Gastroesophageal sphincter (tissue), 3 donors: Measurements from ENCODE around the gene RTN4R.

Experiments used
- CTCF ChIP-seq, 4 experiments: fragments of 200-600 bp in 2 of 4; fragments of 450-650 bp in 2 of 4; sonication (generic) in 1 of 4; IDR thresholded peaks; one replicate each; pipeline ENCODE4 v1.5.1; 2017 to 2019; ENCODE audit warnings: antibody characterized with exemption in 4 of 4, mild to moderate bottlenecking in 2 of 4, moderate library complexity in 2 of 4
- EP300 ChIP-seq: sonication (generic); formaldehyde crosslinking; IDR thresholded peaks from one replicate; pipeline ENCODE4 v1.6.1; 2017; ENCODE audit warnings: antibody characterized with exemption, mild to moderate bottlenecking
- POLR2A ChIP-seq, 2 donors: fragments of 450-650 bp; IDR thresholded peaks; one replicate each; pipeline ENCODE4 v1.6.1; 2017; ENCODE audit warnings: antibody characterized with exemption in 2 of 2, mild to moderate bottlenecking in 2 of 2, moderate library complexity in 1 of 2
- POLR2AphosphoS5 ChIP-seq: sonication (generic); formaldehyde crosslinking; IDR thresholded peaks from one replicate; pipeline ENCODE4 v1.6.1; 2017; ENCODE audit warnings: antibody characterized with exemption

GRCh38 chr22:20312396-20313191, 44.5 kb upstream of the RTN4R start:
- TF ChIP-seq CTCF (IDR thresholded peaks at IDR 0.05): no peak
- no peak for TF ChIP-seq EP300
- no peak for TF ChIP-seq POLR2A (IDR thresholded peaks at IDR 0.05)
- TF ChIP-seq POLR2AphosphoS5: no peak
